Skeletal muscle cell (primary cell): ENCODE measurements around the gene PACS2.

ENCODE experiments used
- DNase-seq: peaks from one replicate; pipeline ENCODE4 v3.0.0-alpha.2; 2010; ENCODE audit warnings: low read depth
- H3K4me3 ChIP-seq: 2 replicates; pipeline ENCODE4 v1.5.1; 2011; ENCODE audit warnings: low read depth, mild to moderate bottlenecking, control low read depth, low read length, moderate library complexity

The PACS2 gene

GRCh38 chr14:105363847-105364708 lies 49.5 kb downstream of the PACS2 start:
- DNase-seq, result no peak
- peak overlapping the region; percentile 1 for H3K4me3 ChIP-seq

- H3K4me3 ChIP-seq, result no peak overlapping the region
- no peak for DNase-seq
These were observed 50.6 kb downstream of the PACS2 start for GRCh38 chr14:105365101-105365500.

- DNase-seq, result no peak
- no peak overlapping the region for H3K4me3 ChIP-seq
These were observed 51.1 kb downstream of the PACS2 start for GRCh38 chr14:105365681-105366080.

DNA sequence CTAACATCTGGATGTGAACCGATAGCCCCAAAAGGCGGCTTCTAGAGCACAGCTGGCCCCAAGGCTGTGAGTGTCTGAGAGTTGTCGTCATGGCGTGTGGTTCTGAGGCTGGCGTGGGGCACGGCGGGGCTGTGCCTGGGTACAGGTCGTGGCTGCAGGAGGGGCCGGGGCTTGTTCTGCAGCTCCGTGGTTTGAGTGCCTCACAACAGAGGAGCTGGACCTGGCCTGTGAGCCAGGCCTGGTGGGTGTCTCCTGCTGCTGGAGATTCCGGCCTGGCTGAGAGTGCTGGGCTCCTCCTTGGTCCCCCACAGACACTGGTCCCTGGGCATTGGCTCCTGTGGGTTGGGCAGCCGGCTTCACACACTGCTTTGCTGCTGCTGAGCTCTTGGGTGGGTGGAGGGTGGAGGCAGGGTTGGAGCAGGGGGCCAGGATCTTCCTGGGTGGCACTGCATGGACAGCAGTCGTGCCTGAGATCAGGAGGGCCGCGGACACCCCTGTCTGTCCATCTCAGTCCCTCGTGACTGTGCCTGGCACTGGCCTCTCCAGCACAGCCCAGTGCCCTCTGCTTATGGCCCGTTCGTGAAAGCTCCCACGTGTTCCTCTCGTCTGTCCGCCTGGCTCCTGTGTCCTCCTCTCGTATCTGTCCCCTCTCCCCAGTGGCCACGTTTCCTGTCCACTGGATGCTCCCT lies 52.0 kb downstream of the PACS2 start:
- no peak for DNase-seq
- H3K4me3 ChIP-seq, result no peak overlapping the region

DNA sequence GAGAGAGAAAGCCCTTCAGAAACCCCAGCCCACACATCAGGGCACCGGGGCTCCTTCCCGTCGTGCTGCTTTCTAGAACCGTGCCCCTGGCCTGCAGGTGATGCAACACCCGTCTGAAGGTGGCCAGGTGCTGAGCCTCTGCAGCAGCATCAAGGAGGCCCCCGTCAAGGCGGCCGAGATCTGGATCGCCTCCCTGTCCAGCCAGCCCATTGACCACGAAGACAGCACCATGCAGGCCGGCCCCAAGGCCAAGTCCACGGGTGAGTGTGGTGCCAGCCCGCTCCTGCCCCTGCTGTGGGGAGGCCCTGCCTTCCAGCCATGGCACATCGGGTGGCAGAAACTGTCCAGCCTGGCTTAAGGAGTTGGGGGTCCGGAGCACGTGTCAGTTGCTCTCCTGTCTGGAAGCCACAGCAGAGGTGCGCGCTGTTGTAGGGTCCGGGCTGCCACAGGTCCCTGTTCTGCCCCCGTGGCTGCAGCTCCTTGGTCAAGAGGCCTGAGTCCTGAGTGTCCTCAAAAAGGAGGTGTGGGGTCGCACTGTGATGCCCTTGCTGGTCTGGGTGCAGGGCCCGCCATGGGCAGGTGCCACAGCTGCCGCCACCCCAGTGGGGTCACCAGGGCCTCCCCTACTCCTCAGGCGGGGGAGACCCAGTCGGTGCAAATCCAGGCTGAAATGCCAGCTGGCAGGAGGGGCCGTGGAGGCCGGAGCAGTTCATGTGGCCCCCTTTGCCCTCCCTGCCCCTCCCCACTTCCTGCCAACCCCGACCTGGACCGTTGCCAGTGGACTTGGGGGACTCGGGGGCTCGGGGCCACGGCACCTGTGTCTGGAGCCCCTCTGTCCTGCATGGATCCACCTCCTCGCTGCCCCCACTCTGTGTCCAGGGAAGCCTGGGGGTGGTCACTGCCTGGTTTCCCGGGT lies 52.8 kb downstream of the PACS2 start:
- no peak overlapping the region for H3K4me3 ChIP-seq
- DNase-seq, result no peak

GRCh38 chr14:105368032-105368417 lies 53.5 kb downstream of the PACS2 start:
- H3K4me3 ChIP-seq, result no peak overlapping the region
- DNase-seq, result no peak

- H3K4me3 ChIP-seq, result no peak overlapping the region
- no peak for DNase-seq
These were observed 53.9 kb downstream of the PACS2 start for GRCh38 chr14:105368426-105368825.

DNA sequence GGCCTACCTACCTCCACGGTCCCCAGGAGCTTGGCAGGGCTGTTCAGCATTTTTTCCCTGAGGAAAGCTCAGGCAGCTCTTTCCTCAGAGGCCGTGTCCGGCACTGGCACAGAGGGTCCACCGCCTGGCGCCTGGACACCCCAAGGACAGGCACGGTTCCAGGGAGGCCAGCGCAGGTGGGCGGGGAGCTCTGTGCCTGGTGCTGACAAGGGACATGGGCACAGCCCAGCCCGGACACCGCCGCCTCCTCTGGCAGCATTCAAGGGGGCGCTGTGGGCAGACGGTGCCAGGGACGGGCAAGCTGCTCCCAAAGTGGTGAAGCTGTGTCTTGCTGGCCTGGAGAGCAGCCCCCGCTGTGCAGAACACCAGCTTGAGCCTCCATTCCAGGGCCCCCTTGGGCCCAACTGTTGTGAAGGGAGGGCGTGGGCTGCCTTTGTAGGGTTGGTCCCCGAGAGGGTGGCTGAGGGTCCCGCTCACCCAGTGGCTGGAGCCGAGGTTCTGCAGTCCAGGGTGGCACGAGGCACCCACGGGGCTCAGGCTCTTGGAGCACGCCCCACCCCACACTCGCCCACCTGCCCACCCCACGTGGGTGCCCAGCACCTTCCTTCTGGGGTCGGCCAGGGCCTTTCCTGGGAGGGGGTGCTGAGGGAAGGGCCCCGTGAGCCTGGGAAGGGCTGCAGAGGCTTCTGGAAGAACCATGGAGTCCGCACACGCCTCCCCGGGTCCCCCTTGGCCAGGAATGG lies 54.5 kb downstream of the PACS2 start:
- no peak for DNase-seq
- no peak overlapping the region for H3K4me3 ChIP-seq

- no peak overlapping the region for H3K4me3 ChIP-seq
- no peak for DNase-seq
These were observed 55.1 kb downstream of the PACS2 start for GRCh38 chr14:105369653-105370040.

- H3K4me3 ChIP-seq, result no peak overlapping the region
- no peak for DNase-seq
These were observed 59.8 kb downstream of the PACS2 start for GRCh38 chr14:105374389-105374788.

DNA sequence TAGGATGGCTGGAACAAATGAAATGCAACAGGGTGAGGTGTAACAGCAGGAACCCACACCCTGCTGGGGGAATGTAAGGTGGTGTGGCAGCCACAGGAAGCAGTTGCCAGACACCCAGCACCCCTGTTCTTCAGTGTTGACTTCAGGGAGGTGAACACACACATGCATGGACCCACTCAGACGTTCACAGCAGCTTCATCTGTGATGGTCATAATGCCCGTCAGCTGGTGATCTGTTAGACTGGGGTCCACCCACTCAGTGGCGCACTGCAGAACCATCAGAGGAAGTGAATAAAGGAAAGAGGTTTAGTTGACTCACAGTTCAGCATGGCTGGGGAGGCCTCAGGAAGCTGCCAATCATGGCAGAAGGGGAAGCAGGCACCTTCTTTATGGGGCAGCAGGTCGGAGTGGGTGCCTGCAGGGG lies 61.1 kb downstream of the PACS2 start:
- no peak for DNase-seq
- no peak overlapping the region for H3K4me3 ChIP-seq

DNA sequence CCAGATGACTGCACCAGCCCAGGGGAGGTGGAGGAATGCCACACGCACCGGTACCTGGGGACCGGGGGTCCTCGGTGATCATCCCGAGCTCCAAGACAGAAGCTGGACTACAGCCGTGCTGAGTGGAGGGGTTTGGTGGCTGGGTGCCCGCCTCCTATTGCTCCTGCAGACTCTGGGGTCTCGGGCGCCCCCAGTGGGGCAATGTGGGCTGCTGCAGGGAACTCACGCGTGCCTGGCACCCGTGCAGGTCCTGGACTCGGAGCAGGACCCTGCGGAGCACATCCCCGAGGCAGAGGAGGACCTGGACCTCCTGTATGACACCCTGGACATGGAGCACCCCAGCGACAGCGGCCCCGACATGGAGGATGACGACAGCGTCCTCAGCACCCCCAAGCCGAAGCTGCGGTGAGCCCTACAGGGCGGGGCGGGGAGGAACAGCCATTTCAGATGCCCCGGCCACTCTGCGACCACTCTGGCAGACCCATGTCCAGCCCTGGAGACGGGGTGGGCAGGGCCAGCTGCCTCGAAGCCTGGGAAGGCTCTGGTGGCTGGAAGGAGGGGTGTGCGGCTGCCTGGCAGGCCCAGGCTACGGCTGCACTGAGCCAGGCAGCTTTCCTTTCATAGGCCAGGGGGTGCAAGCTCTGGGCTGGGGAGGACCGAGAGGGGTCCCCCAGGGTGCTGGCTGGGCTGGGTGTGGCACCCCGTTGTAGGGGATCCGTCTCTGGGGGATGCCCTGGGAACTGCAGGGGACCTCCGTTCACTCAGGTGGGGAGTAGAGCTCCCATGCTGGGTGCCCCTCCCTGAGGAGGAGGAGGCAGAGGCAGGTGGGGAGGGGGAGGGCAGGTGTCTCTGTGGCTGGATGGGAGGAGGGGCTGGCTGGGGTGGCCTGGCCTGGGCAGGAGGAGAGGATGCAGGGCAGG lies 62.2 kb downstream of the PACS2 start:
- DNase-seq, result no peak
- H3K4me3 ChIP-seq, result no peak overlapping the region

- DNase-seq, result no peak
- H3K4me3 ChIP-seq, result no peak overlapping the region
These were observed 63.1 kb downstream of the PACS2 start for GRCh38 chr14:105377555-105378182.

DNA sequence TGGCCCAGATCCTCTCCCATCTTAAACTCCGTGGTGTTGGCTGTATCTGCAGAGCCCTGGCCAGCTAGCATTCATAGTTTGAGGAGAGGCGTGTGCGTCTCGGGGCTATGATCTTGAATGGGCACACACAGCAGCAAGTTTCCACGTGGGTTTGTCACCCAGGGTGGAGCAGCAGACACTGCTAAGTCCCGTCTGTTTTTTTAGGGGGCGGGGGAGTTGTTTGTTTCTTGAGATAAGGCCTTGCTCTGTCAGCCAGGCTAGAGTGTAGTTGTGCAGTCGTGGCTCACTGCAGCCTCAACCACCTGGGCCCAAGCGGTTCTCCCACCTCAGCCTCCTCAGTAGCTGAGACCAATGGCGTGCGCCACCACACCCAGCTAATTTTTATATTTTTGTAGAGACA lies 63.7 kb downstream of the PACS2 start:
- no peak overlapping the region for H3K4me3 ChIP-seq
- DNase-seq, result no peak

- DNase-seq, result no peak
- H3K4me3 ChIP-seq, result no peak overlapping the region
These were observed 64.5 kb downstream of the PACS2 start for GRCh38 chr14:105378873-105379685.

- no peak for DNase-seq
- H3K4me3 ChIP-seq, result no peak overlapping the region
These were observed 65.4 kb downstream of the PACS2 start for GRCh38 chr14:105379946-105380345.

DNA sequence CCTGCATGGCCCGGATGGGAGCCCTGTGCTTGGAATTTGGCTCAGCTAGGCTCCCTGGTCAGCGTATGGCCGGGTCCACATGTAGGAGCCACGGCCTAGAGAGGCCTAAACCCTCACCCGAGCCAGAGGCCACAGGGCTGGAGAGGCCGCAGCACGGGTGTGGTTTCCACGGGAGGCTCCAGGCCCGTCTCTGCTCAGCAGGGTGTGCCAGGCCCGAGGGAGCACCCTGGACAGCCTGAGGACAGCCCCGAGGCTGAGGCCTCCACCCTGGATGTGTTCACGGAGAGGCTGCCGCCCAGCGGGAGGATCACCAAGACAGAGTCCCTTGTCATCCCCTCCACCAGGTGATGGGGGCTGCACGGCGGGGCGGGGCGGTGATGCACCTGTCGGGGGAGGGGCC lies 66.2 kb downstream of the PACS2 start:
- H3K4me3 ChIP-seq, result no peak overlapping the region
- no peak for DNase-seq
